Ramos (cell line): Measurements from ENCODE around the gene ADGRG3.

ENCODE experiments used
- in situ Hi-C: fragments of 300-500 bp; cut with MboI; formaldehyde crosslinking; loops from one replicate; pipeline ENCODE4 v1.14.3; 2022; ENCODE audit warnings: low sequenced_read_pairs; ENCODE audit not compliant: unreplicated experiment

The ADGRG3 gene

GRCh38 chr16:57730771-57731730 is 62.9 kb downstream of the ADGRG3 start:
- in situ Hi-C loops, result no loop called here

GRCh38 chr16:57732037-57732436 is 63.9 kb downstream of the ADGRG3 start:
- in situ Hi-C loops, result no loop called here

GRCh38 chr16:57732714-57733113 is 64.6 kb downstream of the ADGRG3 start:
- in situ Hi-C loops, result no loop called here

- in situ Hi-C loops, result no loop called here
Observed at GRCh38 chr16:57734308-57734924, 66.3 kb downstream of the ADGRG3 start.

- in situ Hi-C loops, result no loop called here
Observed at GRCh38 chr16:57734925-57735754, 67.0 kb downstream of the ADGRG3 start.

- in situ Hi-C loops, result no loop called here
Observed at GRCh38 chr16:57735755-57736418, 67.8 kb downstream of the ADGRG3 start, which contains the start of gene KATNB1. Gene KATNB1, plus strand, starts transcription at chr16:57735770. Its CDS starts 1,474 bp downstream, at chr16:57737244.

GRCh38 chr16:57736419-57737351 is 68.6 kb downstream of the ADGRG3 start:
- in situ Hi-C loops, result no loop called here

GRCh38 chr16:57738844-57739243 is 70.7 kb downstream of the ADGRG3 start:
- in situ Hi-C loops, result no loop called here
